Testis (tissue), 2 donors: Measurements from ENCODE around the gene KRTAP2-4.

Source experiments
- POLR2A ChIP-seq: fragments of 450-650 bp; IDR thresholded peaks from one replicate; pipeline ENCODE4 v1.6.1; 2017; ENCODE audit warnings: antibody characterized with exemption, mild to moderate bottlenecking, moderate library complexity
- TF ChIP-seq, protein P1 (sequence below), 3 experiments: fragments of 450-650 bp in 2 of 3; fragments of 200-600 bp in 1 of 3; sonication (generic) in 1 of 3; IDR thresholded peaks; one replicate each; pipeline ENCODE4 v1.5.1; 2016 to 2019; ENCODE audit warnings: antibody characterized with exemption in 3 of 3, mild to moderate bottlenecking in 2 of 3, moderate library complexity in 1 of 3

DNA sequence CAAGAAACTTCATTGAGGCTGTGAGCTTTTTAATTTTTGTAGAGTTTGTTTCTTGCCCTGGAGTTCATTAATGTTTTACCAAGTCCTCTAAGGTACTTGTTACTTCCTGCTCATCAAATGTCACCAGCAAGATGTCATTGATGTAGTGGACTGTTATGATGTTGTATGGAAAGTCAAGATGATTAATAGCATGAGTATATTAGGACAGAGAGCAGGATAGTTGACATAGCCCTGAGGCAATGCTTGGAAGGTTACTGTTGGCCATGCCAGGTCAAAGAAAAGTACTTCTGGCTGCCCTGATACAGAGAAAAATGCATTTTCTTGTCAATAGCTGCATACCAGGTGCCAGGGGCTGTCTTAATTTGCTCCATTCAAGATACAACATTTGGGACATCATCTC is 45.3 kb downstream of the KRTAP2-4 start:
- TF ChIP-seq, protein P1, sequence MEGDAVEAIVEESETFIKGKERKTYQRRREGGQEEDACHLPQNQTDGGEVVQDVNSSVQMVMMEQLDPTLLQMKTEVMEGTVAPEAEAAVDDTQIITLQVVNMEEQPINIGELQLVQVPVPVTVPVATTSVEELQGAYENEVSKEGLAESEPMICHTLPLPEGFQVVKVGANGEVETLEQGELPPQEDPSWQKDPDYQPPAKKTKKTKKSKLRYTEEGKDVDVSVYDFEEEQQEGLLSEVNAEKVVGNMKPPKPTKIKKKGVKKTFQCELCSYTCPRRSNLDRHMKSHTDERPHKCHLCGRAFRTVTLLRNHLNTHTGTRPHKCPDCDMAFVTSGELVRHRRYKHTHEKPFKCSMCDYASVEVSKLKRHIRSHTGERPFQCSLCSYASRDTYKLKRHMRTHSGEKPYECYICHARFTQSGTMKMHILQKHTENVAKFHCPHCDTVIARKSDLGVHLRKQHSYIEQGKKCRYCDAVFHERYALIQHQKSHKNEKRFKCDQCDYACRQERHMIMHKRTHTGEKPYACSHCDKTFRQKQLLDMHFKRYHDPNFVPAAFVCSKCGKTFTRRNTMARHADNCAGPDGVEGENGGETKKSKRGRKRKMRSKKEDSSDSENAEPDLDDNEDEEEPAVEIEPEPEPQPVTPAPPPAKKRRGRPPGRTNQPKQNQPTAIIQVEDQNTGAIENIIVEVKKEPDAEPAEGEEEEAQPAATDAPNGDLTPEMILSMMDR (IDR thresholded peaks at IDR 0.05) = no peak
- no peak for TF ChIP-seq POLR2A
